ENCODE results near the gene GNAQ.

Gene GNAQ

DNA sequence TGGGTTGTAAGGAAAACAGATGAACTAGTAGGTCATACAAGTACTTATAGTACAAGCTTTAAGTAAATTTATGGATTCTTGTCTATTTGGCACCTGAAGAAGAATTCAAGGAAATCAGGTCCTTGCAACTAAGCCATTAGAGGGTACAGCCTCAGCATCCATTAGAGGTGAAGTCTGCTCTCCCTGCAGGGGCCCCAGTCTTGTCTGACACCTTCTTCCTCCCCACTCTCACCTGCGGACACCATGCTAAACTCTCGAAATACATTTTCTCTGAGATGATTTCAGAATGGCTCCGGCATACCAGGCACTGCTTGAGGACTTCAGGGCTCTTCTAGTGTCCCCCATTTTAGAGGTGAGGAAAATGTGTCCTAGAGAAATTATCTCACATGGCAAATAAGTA, 137.9 kb downstream of the GNAQ start:
- Histone ChIP-seq H3K4me2 (ENCODE audit: low read length) (no peak overlapping the region), H3K36me3 (ENCODE audit: control insufficient read depth, low read length) (no peaks in the 10 kb centered on the region), H3K9me3 (ENCODE audit: control insufficient read depth, insufficient read depth, low read length) (no peaks in the 10 kb centered on the region), H4K20me1 (ENCODE audit: control insufficient read depth, insufficient read depth, low read depth, low read length) (no peaks in the 10 kb centered on the region), H3K27me3 (ENCODE audit: control insufficient read depth, low read length) (no peaks in the 10 kb centered on the region), H3K4me3 (ENCODE audit: low read length) (no peak overlapping the region), H3K27ac (ENCODE audit: low read depth, low read length) (no peak overlapping the region), H3F3A (ENCODE audit: control insufficient read depth, insufficient read depth) (no peaks in the 10 kb centered on the region), H3K79me2 (ENCODE audit: control insufficient read depth, low read length) (no peaks in the 10 kb centered on the region), H3K4me1 (ENCODE audit: control insufficient read depth, low read length) (no peaks in the 10 kb centered on the region), H3K9me2 (replicated peaks; ENCODE audit: control insufficient read depth, low read length) (no peaks in the 10 kb centered on the region)
- TF ChIP-seq EZH2phosphoT487 (IDR thresholded peaks at IDR 0.05; ENCODE audit: borderline replicate concordance, low read length): no peak
- TF ChIP-seq, protein P1, sequence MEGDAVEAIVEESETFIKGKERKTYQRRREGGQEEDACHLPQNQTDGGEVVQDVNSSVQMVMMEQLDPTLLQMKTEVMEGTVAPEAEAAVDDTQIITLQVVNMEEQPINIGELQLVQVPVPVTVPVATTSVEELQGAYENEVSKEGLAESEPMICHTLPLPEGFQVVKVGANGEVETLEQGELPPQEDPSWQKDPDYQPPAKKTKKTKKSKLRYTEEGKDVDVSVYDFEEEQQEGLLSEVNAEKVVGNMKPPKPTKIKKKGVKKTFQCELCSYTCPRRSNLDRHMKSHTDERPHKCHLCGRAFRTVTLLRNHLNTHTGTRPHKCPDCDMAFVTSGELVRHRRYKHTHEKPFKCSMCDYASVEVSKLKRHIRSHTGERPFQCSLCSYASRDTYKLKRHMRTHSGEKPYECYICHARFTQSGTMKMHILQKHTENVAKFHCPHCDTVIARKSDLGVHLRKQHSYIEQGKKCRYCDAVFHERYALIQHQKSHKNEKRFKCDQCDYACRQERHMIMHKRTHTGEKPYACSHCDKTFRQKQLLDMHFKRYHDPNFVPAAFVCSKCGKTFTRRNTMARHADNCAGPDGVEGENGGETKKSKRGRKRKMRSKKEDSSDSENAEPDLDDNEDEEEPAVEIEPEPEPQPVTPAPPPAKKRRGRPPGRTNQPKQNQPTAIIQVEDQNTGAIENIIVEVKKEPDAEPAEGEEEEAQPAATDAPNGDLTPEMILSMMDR (IDR thresholded peaks at IDR 0.05; ENCODE audit: low read depth, low read length, poor library complexity, severe bottlenecking): no peak

GRCh38 chr9:77892955-77893514, 138.6 kb downstream of the GNAQ start:
- H3K4me2 ChIP-seq (ENCODE audit: low read length): no peak overlapping the region
- no peaks in the 10 kb centered on the region for H3K27me3 ChIP-seq (ENCODE audit: control insufficient read depth, low read length)
- no peak overlapping the region for H3K4me3 ChIP-seq (ENCODE audit: low read length)
- H3K79me2 ChIP-seq (ENCODE audit: control insufficient read depth, low read length): no peaks in the 10 kb centered on the region
- H4K20me1 ChIP-seq (ENCODE audit: control insufficient read depth, insufficient read depth, low read depth, low read length): no peaks in the 10 kb centered on the region
- no peaks in the 10 kb centered on the region for H3K9me2 ChIP-seq (replicated peaks; ENCODE audit: control insufficient read depth, low read length)
- no peak for TF ChIP-seq EZH2phosphoT487 (IDR thresholded peaks at IDR 0.05; ENCODE audit: borderline replicate concordance, low read length)
- TF ChIP-seq, protein P1 (IDR thresholded peaks at IDR 0.05; ENCODE audit: low read depth, low read length, poor library complexity, severe bottlenecking): no peak
- no peak overlapping the region for H3K27ac ChIP-seq (ENCODE audit: low read depth, low read length)
- no peaks in the 10 kb centered on the region for H3F3A ChIP-seq (ENCODE audit: control insufficient read depth, insufficient read depth)
- no peaks in the 10 kb centered on the region for H3K4me1 ChIP-seq (ENCODE audit: control insufficient read depth, low read length)
- no peaks in the 10 kb centered on the region for H3K36me3 ChIP-seq (ENCODE audit: control insufficient read depth, low read length)
- no peaks in the 10 kb centered on the region for H3K9me3 ChIP-seq (ENCODE audit: control insufficient read depth, insufficient read depth, low read length)

- no peak overlapping the region for H3K27ac ChIP-seq (ENCODE audit: low read depth, low read length)
- no peaks in the 10 kb centered on the region for H3K9me2 ChIP-seq (replicated peaks; ENCODE audit: control insufficient read depth, low read length)
- no peak overlapping the region for H3K4me3 ChIP-seq (ENCODE audit: low read length)
- no peak for TF ChIP-seq EZH2phosphoT487 (IDR thresholded peaks at IDR 0.05; ENCODE audit: borderline replicate concordance, low read length)
- TF ChIP-seq, protein P1 (IDR thresholded peaks at IDR 0.05; ENCODE audit: low read depth, low read length, poor library complexity, severe bottlenecking): no peak
- no peaks in the 10 kb centered on the region for H3K4me1 ChIP-seq (ENCODE audit: control insufficient read depth, low read length)
- H4K20me1 ChIP-seq (ENCODE audit: control insufficient read depth, insufficient read depth, low read depth, low read length): no peaks in the 10 kb centered on the region
- H3K36me3 ChIP-seq (ENCODE audit: control insufficient read depth, low read length): no peaks in the 10 kb centered on the region
- H3K79me2 ChIP-seq (ENCODE audit: control insufficient read depth, low read length): no peaks in the 10 kb centered on the region
- no peaks in the 10 kb centered on the region for H3K9me3 ChIP-seq (ENCODE audit: control insufficient read depth, insufficient read depth, low read length)
- no peaks in the 10 kb centered on the region for H3K27me3 ChIP-seq (ENCODE audit: control insufficient read depth, low read length)
- H3K4me2 ChIP-seq (ENCODE audit: low read length): no peak overlapping the region
- H3F3A ChIP-seq (ENCODE audit: control insufficient read depth, insufficient read depth): no peaks in the 10 kb centered on the region
Observed at GRCh38 chr9:77892171-77892570, 139.4 kb downstream of the GNAQ start.

All from DOHH2 (cell line).